ENCODE measurements around the gene PEX5.

DNA sequence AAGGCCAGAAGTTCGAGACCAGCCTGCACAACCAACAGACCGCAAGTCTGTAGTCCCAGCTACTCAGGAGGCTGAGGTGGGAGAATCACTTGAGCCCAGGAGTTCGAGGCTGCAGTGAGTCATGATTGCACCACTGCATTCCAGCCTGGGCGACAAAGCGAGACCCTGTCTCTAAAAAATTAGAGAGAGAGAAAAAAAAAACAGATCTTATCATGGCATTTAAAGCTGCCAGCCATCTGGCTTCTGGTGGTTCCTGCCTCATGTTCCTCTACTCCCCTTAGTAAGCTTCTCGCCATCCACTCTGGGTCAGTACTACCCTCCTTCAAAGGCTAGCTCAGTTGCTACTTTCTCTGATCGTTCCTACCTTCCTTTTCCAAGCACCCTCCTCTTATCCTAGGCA, 43.3 kb upstream of the PEX5 start:
- TF ChIP-seq POLR2A (IDR thresholded peaks at IDR 0.05; ENCODE audit: low read length): no peak
- TF ChIP-seq GATA1 (IDR thresholded peaks at IDR 0.05; ENCODE audit: low read depth, low read length): no peak

Data from erythroblast (primary cell).